ENCODE results near the gene SPRED3.
"Not testable (repeated sequence)": the region's sequence is repeated elsewhere in the genome, so short reads cannot be mapped to it uniquely, and the experiment has no call there.

The SPRED3 gene

GRCh38 chr19:38422438-38422837 lies 33.9 kb downstream of the SPRED3 start:
- DNase-seq: no peak

- no peak for DNase-seq
Observed at GRCh38 chr19:38424272-38424671, 35.8 kb downstream of the SPRED3 start.

DNA sequence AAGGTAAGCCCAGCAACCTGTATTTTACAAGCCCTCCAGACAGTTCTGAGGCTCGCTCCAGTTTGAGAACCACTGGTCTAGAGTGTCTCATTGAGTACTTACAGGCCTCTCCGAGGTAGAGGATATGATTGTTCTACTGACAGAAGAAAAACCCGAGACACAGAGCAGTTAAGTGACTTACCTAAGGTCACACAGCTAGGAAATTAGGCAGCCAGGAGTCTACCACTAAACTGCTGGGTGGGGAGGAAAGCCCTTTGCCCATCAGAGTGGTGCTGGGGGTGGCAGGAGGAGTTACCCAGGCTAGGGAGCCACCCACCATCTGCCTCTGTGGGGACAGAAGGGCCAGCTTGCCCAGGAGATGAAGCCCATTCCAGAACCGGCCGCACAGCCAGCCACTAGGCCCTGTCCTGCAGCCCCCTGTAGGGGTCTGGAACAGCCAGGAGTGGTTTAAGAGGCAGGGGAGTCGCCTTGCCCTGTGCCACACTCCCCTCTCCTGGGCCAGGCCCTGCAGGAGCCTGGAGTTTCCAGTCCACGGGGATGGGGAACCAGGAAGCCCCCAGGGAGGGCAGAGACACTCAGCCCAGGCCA lies 36.8 kb downstream of the SPRED3 start:
- no peak for DNase-seq

DNA sequence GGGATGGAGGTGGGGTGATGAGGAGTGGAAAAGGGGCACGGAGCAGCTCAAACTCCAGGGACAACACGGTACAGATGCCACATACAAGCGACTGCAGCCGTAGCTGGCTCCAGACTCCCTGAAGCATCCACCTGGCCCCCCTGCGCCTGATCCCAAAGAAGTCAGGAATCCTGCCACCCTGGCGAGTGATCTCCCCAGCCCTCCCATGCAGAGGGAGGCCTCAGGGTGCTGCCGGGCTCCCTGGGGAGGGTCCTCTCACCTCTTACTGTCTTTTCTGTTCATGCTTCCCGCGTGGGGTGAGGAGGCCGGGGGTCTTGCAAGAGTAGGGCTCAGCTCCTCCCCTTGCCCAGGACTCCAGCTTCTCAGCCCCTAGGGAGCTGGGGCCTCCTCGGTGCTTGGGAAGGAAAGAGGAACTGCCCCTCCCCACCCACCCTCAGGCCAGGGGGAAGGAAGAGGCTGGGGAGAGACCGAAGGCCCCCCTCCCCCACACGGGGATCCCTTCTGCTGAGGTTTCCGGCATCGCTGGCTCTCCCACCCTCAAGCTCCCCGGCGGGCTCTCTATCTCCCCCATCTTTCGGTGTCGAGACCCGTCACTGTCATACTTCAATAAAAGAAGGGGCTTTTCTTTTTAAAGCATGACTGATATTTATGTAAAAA lies 37.4 kb downstream of the SPRED3 start, which contains the start of gene RASGRP4:
TSS of gene RASGRP4 (minus strand) at position 410 of the 657 bp plus-strand sequence. CDS start at position 282, 128 bp downstream.
- no peak for DNase-seq

GRCh38 chr19:38427035-38427677 lies 38.7 kb downstream of the SPRED3 start:
- DNase-seq: not testable (repeated sequence)

- no peak for DNase-seq
Observed at GRCh38 chr19:38429055-38429810, 40.7 kb downstream of the SPRED3 start.

DNA sequence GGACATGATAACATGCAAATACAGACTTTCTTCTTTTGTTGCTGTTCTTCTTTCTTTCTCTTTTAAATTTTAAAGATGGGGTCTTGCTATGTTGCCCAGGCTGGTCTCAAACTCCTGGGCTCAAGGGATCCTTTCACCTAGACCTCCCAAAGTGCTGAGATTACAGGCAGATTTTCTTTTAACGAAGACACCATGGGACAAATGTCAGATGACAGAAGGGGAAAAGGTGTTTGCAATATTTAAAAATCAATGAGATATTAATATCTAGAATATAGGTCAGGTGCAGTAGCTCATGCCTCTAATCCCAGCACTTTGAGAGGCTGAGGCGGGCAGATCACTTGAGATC lies 41.3 kb downstream of the SPRED3 start:
- DNase-seq: no peak

DNA sequence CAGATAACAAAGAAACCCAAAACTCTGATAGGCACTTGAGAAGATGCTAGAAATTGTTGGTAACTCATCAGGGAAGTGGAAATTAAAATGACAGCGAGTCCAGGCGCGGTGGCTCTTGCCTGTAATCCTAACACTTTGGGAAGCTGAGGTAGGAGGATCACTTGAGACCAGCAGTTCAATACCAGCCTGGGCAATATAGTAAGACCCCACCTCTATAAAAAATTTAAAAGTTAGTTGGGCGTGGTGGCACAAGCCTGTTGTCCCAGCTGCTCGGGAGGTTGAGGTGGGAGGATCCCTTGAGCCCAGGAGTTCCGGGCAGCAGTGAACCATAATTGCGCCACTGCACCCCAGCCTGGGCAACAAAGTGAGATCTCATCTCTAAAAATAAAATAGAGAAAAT lies 42.4 kb downstream of the SPRED3 start:
- DNase-seq: no peak

DNA sequence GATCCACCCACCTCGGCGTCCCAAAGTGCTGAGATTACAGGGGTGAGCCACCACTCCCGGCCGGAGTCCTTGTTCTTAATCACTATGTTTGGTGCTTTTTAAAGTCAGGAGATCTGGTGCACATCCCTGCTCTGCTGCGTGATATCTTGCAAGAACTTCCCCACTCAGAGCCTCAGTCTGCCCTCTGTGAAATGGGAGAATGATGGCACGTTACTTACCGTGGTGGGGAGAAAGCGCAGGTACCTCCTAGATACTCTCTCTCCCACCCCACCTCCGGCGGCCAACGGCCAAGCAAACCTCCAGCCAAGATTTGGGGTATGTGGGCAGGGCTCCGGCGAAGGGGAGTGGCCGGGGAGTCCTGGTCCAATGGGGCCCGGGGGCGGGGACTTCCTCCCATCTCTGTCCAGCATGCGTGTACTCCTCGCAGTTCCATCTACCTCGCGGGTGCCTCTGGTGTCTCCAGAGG lies 44.8 kb downstream of the SPRED3 start, which contains the start of gene RYR1:
TSS of gene RYR1 (plus strand) at position 424 of the 466 bp plus-strand sequence. CDS start 139 bp downstream, outside the sequence.
- no peak for DNase-seq

- DNase-seq: no peak
Observed at GRCh38 chr19:38434549-38435051, 46.1 kb downstream of the SPRED3 start.

DNA sequence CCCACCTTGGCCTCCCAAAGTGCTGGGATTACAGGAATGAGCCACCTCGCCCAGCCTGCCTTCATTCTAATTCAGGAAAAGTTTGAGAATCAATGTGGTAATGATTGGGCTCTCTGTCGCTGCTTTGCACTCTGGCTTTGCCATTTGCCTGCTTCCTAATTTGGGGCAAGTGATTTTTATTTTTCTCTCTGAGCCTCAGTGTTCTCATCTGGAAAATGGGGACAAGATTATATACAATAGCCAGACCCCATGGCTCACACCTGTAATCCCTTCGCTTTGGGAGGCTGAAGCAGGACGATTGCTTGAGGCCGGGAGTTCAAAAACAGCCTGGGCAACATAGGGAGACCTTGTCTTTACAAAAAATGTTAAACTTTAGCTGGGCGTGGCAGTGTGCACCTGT lies 48.8 kb downstream of the SPRED3 start:
- DNase-seq: no peak

DNA sequence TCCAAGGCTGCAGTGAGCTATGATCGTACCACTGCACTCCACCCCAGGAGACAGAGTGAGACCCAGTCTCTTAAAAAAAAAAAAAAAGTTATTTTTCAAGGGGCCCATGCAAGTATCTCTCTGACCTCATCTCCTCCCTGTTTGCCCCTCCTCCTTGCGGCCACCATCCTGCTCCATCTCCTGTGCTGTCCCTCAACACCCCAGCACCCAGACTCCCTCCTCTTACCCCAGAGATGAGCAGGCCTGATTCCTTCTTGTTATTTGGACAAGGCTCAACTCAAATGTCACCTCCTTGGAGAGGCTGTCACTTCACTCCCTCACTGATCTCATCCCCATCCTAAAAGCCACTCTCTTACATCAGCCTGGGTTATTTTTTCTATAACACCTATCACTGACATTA lies 49.4 kb downstream of the SPRED3 start:
- DNase-seq: no peak

GRCh38 chr19:38440592-38440991 lies 52.1 kb downstream of the SPRED3 start:
- no peak for DNase-seq

GRCh38 chr19:38441657-38442348 lies 53.3 kb downstream of the SPRED3 start:
- DNase-seq: no peak

- no peak for DNase-seq
Observed at GRCh38 chr19:38442736-38443135, 54.2 kb downstream of the SPRED3 start.

GRCh38 chr19:38443458-38443999 lies 55.0 kb downstream of the SPRED3 start:
- no peak for DNase-seq

- DNase-seq: no peak
Observed at GRCh38 chr19:38444026-38444425, 55.5 kb downstream of the SPRED3 start.

GRCh38 chr19:38445362-38445761 lies 56.9 kb downstream of the SPRED3 start:
- no peak for DNase-seq

- DNase-seq: no peak
Observed at GRCh38 chr19:38448225-38448624, 59.7 kb downstream of the SPRED3 start.
